ACHN (cell line): ENCODE measurements around the gene MED31.
"Not testable (repeated sequence)": the region's sequence is repeated elsewhere in the genome, so short reads cannot be mapped to it uniquely, and the experiment has no call there.

ENCODE experiments used
- DNase-seq: peaks from one replicate; pipeline ENCODE4 v3.0.0-alpha.2; 2015
- in situ Hi-C: cut with HindIII; loops from 2 replicates; pipeline ENCODE4 v1.10.0; 2017; ENCODE audit warnings: low sequenced_read_pairs, low pct_ligation_motif_present, low pct_unique_long_range_greater_than_20kb

MED31 gene

DNA sequence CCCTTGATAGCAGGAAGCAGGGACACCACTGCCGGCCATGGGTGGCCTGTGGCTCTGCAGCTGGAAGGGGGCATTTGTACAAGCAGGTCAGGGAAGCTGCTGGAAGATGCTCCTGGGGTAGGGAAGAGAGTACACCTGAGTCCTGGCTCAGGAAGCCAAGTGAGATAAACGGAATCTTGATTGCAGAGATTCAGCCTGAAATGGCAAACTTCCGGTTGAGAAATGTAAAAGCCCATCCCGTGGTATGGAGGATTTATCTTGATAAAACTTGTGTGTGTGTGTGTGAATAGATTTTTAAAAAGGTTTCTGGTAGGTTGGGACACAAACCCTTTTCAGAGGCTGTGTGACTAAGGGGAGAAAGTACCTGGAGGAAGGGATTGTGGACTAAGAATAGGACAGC lies 29.8 kb upstream of the MED31 start:
- in situ Hi-C loops: no loop called here

DNA sequence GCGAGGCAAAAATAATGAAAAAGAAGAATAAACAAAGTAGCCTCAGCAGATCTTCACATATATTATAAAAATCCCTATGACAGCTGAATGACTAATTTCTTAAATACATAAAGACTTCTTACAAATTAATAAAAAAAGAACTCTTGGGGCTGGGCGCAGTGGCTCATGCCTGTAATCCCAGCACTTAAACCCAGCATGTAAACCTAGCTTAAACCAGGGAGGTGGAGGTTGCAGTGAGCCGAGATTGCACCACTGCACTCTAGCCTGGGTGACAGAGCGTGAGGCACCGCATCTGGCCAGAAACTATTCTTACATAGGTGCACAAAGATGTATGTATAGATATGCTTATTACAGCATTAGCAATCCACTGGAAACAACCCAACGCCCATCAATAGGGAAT lies 27.8 kb upstream of the MED31 start:
- DNase-seq: no peak
- in situ Hi-C loops: no loop called here

More for the DNA sequence above, 29.8 kb upstream of the MED31 start:
- DNase-seq: no peak

DNA sequence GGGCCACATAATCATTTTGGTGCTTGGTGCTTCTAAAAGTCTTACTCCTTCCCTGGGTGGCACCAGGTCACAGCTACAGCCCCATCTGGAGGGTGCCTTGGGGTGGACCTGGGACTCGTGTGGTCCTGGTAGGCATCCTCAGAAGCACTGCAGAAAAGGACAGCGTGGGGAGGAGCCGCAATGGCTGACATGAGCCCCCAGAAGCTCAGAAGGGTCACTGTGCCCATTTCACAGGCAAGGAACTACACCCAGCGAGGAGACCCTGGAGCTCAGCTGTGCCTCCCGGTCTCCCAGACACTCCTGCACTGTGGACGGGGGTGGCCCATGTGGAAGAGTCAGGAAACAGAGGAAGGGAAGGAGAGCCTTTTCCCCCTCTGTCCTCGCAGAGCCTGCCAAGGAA lies 26.5 kb upstream of the MED31 start:
- in situ Hi-C loops: no loop called here
- no peak for DNase-seq

DNA sequence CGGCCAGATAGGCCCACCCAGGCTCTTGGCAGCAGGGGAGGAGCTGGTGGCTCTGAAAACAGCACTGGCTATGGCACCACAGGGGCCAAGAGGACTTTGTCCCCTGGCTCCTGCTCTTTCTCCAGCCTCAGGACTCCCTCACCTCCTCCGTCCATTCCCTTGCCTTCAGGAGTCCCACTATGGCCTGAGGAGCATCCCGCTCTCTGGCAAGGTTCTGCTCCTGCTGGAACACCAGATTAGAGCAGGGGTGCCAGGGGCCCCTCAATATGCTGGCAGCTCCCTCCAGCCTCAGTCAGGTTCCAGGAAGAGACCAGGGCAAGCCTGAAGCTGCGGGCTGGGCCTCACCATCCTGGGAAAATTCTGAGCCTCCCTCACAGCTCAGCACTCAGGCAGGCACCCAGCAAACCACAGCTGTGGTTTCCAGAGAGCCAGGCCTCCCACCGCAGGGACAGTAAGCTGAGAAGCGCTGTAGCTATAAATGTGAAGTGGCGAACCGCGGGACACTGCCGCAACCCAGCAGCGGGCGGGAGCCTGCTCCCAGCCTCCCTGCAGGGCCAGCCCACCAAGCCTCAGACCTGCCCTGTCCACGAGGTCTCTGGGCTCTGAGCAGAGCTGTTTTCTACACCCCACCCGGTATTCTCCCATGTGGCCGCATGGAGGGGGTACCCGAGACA lies 25.9 kb upstream of the MED31 start:
- in situ Hi-C loops: no loop called here
- no peak for DNase-seq

DNA sequence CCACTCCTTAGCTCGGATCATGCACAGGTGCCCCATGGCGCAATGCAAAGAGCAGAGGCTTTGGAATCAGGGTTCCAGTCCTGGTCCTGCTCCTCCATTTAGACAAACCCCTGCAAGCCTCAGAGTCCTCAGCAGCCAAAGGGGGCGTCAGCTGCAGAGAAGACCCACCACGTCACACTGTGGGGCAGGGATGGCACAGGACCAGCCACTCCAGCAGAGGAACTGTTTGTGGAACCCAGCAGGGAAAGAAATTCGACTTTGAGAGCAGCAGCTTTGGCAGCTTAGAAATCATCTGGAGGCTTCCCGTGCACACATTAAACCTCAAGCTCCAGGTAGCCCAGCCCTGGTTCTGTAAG lies 25.4 kb upstream of the MED31 start:
- DNase-seq: no peak
- in situ Hi-C loops: no loop called here

DNA sequence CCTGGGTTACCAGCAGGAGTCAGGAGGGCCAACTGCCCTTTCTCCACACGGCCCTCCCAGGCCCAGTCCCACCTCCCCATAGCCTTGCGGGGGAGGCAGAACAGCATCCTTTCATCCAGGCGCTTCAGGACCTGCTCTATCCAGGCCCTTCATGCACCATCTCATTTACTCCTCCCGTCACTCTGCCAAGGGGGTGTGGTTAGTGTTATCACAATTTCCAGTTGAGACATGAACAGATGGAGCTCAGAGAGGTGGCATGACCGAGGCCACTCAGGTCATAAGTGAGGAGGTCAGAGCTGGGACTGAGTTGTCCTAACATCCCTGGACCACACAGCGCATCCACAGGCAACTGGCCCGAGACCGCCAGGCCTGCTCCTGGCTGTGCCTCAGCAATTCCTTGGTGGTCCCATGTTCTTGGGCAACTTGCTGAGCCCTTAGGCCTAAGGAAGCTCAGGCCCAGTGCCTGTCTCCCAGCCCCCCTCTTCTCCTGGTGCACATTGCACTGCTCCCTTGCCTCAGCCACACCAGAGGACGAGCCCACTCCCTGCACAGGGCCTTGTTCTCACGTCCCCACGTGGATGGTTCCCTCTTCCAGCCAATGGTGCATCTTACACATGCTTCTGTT lies 23.9 kb upstream of the MED31 start:
- no peak for DNase-seq

DNA sequence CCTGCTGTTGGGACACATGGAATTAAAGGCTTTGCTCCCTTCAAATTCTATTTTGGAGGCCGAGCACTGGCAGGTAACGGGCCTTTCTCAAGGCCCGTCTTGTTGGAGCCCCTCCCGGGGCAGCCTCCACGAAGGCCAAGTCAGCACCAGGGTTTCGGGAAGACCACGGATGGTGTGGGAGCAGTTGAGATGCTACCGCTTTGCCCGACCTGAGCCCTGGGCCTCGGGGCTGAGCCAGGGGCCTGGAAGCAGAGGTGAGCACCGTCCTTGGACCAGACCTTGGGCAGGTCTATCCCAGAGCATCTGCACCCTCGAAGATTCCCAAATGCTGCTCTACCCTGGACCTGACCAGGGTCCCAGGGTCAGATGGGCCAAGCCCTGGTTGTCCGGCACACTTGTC lies 23.2 kb upstream of the MED31 start:
- DNase-seq: no peak
- in situ Hi-C loops: no loop called here

More for the DNA sequence above, 23.9 kb upstream of the MED31 start:
- in situ Hi-C loops: no loop called here

DNA sequence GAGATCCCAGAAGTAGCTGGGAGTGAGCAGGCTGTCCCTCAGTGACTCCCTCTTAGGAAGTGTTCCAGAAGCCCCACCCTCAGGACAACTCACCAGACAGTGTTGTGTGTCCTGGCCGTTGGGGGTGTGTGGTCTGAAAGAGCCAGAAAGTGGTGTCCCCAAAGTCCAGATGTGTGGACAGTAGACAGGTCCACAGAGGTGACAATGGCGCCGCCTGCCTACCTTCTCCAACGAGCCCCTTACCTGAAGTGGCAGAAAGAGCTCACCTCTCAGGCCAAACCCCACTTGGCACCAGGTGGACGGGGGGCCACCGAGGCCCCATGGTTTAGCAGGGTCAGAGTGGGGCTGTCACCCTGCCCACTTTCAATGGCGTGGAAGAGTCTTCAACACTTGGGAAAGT lies 20.0 kb upstream of the MED31 start:
- DNase-seq: no peak
- in situ Hi-C loops: no loop called here

DNA sequence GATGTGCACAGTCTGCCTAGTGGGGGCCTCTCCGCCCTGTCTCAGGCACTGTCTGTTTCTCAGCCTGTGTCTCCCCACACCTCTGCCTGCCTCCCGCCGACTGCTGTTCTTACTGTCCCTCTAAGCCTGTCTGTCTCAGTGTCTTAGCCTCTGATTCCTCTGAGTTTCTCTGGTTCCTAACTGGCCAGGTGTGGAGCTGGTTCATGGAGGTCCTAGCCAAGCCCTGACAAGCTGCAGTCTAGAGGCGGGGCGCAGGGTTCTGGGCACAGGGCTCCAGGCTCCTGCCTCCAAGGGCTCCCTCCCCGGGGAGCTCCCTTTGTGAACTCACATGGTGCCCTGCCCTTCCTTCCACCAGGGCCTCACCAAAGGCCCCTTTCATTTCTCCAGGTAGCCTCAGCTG lies 19.6 kb upstream of the MED31 start:
- in situ Hi-C loops: no loop called here
- DNase-seq: no peak

DNA sequence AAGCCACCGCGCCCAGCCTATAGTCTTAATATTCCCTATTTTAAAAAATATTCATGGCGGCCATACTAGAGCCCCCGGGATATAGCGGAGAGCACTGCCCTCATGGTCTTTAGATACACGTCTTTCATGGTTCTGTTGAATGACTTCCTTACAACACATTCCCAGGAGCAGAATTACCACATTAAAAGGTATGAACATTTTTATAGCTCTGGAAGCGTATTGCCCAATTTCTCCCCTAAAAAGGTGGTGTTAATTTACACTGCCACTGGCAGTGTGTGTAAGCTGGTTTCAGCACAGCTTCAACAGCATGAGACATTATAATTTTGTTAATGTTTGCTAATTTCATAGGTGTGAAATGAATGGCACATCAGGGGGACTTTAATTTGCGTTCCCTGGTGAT lies 19.2 kb upstream of the MED31 start:
- in situ Hi-C loops: no loop called here
- DNase-seq: no peak

DNA sequence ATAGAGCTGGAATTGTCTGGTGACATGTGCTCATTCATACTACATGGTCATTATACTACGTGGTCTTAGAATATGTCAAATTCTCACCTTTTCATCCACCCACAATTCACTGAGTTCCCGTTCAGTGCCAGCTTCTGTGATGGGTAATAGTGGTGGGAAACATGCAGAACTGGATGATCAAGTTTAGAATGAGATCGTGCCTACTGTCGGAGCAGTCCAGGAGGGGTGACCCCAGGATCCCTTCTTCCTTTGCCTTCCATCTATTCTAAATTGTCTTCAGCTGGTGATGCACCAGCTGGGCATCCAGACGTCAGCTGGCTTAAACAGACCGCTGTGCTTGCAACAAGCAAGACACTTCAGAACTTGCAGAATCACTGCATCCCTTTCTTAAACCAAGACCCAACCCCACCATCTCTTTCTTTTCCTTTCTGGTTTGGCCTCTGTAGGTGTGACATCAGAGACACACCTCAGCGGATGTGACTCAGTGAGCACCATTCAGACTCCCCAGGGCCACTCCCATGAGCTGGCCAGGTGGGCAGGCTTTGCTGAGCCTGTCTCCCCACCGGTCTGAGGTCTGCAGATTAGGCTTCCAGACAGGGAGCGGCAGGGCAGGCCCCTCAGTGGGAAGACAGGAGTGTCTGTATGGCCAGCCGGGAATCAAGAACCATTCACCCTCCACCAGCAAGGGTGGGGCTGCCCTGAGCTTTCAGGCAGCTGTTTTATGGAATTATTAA lies 18.2 kb upstream of the MED31 start:
- DNase-seq: no peak
- in situ Hi-C loops: no loop called here

DNA sequence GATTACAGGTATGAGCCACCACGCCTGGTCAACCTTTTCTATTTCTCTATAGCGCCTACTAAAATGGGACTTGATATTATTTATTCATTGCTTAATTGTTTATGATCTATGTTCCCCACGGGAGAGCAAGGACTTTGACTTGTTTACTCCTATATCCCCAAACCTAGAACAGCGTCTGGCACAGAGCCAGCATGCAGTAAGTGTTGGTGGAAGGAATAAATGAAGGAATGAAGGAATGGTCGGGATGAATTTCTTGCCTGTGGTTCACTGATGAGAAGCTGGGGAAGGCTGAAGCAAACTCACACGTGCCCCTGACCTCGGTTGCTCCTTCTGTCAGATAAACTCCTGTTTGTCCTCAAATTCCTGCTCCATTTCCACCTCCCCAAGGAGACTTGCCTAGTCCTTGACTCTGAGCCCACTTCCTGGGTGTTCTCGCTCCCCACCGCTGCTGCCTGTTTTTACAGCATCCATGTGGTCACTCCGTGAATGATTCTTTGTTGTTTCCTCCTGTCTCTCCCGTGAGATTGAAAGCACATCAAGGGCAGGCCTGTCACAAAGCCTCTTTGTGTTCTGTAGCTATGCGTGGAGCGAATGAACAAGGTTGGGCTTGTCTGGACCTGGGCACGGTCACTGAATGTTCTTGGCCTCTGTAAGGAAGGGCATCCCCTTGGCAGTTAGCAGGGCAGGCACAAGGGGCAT lies 17.5 kb upstream of the MED31 start:
- DNase-seq: no peak
- in situ Hi-C loops: no loop called here

DNA sequence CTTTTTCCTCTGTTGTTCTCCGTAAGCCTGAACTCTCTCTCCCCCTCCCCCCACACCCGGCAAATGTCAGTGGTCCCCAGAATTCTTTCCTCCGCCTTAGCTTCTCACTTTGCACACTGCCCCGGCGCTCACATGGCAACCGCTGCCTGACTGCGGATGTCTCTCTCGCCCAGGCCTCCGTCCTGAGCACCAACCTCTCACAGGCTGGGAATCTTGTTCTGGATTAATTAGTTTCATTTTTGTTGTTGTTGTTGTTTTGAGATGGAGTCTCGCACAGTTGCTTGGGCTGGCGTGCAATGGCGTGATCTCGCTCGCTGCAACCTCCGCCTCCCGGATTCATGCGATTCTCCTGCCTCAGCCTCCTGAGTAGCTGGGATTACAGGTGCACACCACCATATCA lies 16.8 kb upstream of the MED31 start:
- in situ Hi-C loops: no loop called here

DNA sequence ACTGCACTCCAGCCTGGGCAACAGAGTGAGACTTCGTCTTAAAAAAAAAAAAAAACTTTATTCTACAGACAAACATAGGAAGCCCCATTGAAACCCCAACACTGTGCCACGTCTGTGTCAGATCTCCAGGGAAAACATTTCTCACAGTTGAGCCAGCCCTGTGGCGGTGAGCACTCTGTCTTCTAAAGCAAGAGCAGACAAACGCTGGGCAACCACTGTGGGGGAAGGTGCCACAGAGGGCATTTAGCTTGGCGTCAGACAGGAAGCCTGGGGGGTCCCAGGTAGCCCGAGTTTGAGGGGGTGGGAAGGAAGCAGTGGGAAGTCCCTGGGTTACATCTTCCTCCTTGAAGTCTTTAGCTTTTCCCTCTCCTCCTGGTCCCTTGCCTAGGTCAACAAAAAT lies 16.1 kb upstream of the MED31 start:
- DNase-seq: no peak
- in situ Hi-C loops: no loop called here

More for the DNA sequence above, 16.8 kb upstream of the MED31 start:
- no peak for DNase-seq

DNA sequence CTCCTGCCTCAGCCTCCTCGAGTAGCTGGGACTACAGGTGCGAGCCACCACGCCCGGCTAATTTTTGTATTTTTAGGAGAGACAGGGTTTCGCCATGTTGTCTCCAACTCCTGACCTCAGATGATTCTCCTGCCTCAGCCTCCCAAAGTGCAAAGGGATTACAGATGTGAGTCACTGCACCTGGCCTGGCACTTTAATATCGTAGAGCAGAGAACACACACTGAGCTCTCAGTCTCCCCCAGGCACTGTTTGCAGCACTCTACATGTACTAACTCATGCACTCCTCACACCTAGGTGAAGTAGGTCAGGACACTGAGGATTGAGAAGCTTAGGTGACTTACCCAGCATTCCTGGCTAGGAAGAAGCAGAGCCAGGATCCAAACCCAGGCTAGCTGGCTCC lies 15.2 kb upstream of the MED31 start:
- in situ Hi-C loops: no loop called here
- no peak for DNase-seq

DNA sequence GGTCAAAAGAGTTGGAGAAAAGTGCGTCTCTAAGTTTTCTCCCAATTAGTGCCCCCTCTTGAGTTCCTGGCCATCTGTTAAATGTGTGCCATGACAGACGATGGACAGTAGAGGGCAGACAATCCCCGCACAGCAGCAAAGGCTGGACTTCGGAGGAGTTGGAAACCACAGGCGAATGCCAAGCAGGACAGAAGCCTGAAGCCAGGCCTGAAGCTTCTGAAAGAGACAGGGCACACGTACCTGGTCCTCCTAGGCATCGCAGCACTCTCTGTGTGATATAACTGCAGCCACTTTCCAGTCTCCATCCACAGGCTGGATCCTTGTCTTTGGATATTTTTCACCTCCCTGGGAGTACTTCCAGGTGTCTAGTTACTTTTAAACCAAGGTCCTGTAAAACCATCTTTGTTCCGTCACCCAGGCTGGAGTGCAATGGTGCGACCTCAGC lies 14.7 kb upstream of the MED31 start:
- in situ Hi-C loops: no loop called here
- DNase-seq: peak; percentile 79

DNA sequence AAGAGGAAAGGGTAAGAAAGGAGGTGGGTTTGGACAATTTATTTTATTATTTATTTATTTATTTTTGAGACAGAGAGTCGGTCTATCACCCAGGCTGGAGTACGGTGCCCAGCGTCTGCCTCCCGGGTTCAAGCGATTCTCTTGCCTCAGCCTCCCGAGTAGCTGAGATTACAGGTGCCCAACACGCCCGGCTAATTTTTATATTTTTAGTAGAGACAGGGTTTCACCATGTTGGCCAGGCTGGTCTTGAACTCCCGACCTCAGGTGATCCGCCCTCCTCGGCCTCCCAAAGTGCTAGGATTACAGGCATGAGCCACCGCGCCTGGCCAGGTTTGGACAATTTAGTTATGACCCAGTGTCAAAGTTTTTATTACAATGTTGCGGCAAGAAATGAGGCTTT lies 11.8 kb upstream of the MED31 start:
- DNase-seq, in situ Hi-C loops: not testable (repeated sequence)

DNA sequence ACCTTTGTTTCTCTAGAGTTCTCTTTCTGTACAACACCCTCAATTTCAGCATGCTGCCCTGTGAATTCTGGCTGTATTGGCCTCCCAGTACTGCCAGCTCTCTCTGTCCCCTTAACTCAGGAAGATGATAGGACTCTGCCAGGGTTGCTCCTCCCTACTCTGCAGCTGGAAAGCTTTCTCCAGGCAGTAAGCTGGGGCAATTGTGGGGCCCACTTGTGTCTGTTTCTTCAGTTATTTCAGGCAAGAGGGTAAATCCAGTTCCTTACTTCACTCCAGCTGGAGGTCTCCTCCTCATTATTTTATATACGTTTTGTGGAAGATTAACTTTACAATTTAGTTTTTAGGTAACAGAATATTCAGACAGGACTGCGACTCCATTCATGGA lies 10.1 kb upstream of the MED31 start:
- DNase-seq: no peak
- in situ Hi-C loops: no loop called here

DNA sequence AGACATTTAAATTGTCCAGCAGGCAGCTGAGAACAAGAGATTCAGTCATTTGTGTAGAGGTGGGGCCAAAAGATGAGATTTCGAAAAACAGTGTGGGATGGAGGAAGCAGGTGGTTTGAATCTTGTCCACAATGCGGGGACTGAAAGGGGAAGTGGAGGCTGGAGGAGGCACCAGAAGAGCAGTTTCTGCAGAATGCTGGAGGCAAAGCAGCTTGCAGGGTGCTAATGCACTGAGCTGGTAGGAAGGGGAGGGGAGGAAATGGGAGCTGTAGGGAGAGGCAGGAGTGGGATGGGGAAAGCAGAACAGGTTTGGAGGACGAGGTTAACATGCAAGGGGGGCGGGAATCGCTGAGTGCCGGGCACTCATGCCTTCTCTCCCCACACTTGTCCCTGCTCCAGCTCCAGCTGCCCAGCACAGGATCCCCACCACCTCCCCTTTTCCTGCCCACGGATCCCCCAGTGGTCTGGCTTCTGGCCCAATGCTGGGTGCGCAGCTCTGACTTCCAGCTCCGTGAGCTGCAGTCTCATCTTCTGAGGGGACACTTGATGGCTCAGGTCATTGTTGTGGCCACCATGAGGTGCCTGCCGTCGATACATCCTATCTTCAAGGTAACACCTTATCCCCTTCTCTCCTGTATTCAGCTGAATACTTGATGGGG lies 9.5 kb upstream of the MED31 start:
- in situ Hi-C loops: no loop called here
- DNase-seq: no peak
